Tibial nerve (tissue), 4 donors: ENCODE measurements around the gene GET3. TPM values are rescaled to one million over a fixed set of nuclear protein-coding genes. Genes with fewer than 3 reads are reported as not detected.
A peak's percentile ranks its signal among the peaks of the same experiment; 100 is the strongest.

ENCODE experiments used
- DNase-seq, 2 donors: peaks; one replicate each; pipeline ENCODE4 v3.0.0-alpha.2; 2019; ENCODE audit warnings: low spot score in 2 of 2
- H3K27ac ChIP-seq, 4 donors: fragments of 200-600 bp; sonication (generic) in 3 of 4; one replicate each; pipeline ENCODE4 v1.5.1; 2017 to 2019; ENCODE audit warnings: mild to moderate bottlenecking in 1 of 4
- H3K27me3 ChIP-seq, 2 donors: fragments of 200-600 bp; sonication (generic) in 1 of 2; one replicate each; pipeline versions ENCODE4 v1.5.1 to v1.6.0; 2017 to 2019
- H3K36me3 ChIP-seq, 3 donors: fragments of 200-600 bp; sonication (generic); one replicate each; pipeline ENCODE4 v1.5.1; 2018 to 2019
- H3K4me1 ChIP-seq, 4 donors: fragments of 200-600 bp; sonication (generic) in 3 of 4; one replicate each; pipeline ENCODE4 v1.5.1; 2017 to 2019
- H3K4me3 ChIP-seq, 4 donors: fragments of 200-600 bp; sonication (generic) in 3 of 4; one replicate each; pipeline ENCODE4 v1.5.1; 2017 to 2019; ENCODE audit warnings: mild to moderate bottlenecking in 1 of 4, moderate library complexity in 1 of 4
- H3K9me3 ChIP-seq, 4 donors: fragments of 200-600 bp; sonication (generic) in 3 of 4; one replicate each; pipeline ENCODE4 v1.5.1; 2017 to 2019
- EP300 ChIP-seq, 2 donors: sonication (generic); formaldehyde crosslinking; IDR thresholded peaks; one replicate each; pipeline ENCODE4 v1.6.1; 2017; ENCODE audit warnings: antibody characterized with exemption in 2 of 2, mild to moderate bottlenecking in 1 of 2
- POLR2A ChIP-seq, 2 donors: fragments of 450-650 bp; IDR thresholded peaks; one replicate each; pipeline ENCODE4 v1.6.1; 2017; ENCODE audit warnings: antibody characterized with exemption in 2 of 2, mild to moderate bottlenecking in 2 of 2, moderate library complexity in 2 of 2
- WGBS, 2 donors: methylation state at CpG; one replicate each; pipeline ENCODE4 v1.1.5; 2018; 5-methylcytosine and 5-hydroxymethylcytosine counted together
- total RNA-seq, 4 donors: library from RNA; depleted of rRNA; stranded (reverse); fragments of >200 nt; gene quantifications; one replicate each; pipeline ENCODE4 v1.1.0, GENCODE V29; 2016
- TF ChIP-seq, protein P1 (sequence below), 5 experiments: fragments of 200-600 bp in 3 of 5; fragments of 450-650 bp in 2 of 5; sonication (generic) in 3 of 5; IDR thresholded peaks; one replicate each; pipeline ENCODE4 v1.5.1; 2016 to 2019; ENCODE audit warnings: antibody characterized with exemption in 5 of 5, mild to moderate bottlenecking in 3 of 5, moderate library complexity in 2 of 5

Gene GET3
- total RNA-seq, 4 donors from 2014 or later, result 22.6 to 40.4 (median 36.3) TPM

DNA sequence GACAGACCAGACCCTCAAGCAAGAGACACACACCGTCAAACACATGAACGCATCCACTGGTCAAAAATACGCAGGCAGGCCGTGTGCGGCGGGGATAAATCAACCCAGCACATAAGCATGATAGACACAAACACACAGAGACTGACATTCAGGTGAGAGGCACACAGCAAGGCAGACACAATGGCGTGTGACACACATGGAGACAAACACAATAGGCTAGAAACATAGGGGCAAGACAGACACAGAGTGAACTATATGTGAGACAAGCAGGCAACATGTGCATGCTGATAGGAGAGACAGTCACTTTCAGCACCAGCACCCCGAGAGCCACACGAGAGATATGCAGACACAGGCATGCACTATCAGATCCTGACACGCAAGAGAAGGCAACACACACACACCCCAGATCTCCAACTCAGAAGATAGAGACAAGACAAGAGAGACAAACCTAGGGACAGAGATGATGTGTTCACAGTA lies 47.1 kb downstream of the GET3 start:
- Histone ChIP-seq H3K27ac (peak overlapping the region; percentile 81 to 100 (median 99)), H3K4me1 (peaks cover 0 to 89% (median 77%) of the 10 kb centered on the region in 4 donors), H3K36me3 (no peaks in the 10 kb centered on the region), H3K9me3 (no peaks in the 10 kb centered on the region), H3K27me3 (no peaks in the 10 kb centered on the region), H3K4me3 (peak overlapping the region in 1 of 4 donors; percentile 23)
- TF ChIP-seq, protein P1, sequence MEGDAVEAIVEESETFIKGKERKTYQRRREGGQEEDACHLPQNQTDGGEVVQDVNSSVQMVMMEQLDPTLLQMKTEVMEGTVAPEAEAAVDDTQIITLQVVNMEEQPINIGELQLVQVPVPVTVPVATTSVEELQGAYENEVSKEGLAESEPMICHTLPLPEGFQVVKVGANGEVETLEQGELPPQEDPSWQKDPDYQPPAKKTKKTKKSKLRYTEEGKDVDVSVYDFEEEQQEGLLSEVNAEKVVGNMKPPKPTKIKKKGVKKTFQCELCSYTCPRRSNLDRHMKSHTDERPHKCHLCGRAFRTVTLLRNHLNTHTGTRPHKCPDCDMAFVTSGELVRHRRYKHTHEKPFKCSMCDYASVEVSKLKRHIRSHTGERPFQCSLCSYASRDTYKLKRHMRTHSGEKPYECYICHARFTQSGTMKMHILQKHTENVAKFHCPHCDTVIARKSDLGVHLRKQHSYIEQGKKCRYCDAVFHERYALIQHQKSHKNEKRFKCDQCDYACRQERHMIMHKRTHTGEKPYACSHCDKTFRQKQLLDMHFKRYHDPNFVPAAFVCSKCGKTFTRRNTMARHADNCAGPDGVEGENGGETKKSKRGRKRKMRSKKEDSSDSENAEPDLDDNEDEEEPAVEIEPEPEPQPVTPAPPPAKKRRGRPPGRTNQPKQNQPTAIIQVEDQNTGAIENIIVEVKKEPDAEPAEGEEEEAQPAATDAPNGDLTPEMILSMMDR (IDR thresholded peaks at IDR 0.05), result no peak
- TF ChIP-seq POLR2A (IDR thresholded peaks at IDR 0.05), result no peak
- no peak for TF ChIP-seq EP300 (IDR thresholded peaks at IDR 0.05)
- DNase-seq, result no peak
- WGBS, 2 donors, result 55 to 62% methylated on average over 10 of the region's 10 CpGs

DNA sequence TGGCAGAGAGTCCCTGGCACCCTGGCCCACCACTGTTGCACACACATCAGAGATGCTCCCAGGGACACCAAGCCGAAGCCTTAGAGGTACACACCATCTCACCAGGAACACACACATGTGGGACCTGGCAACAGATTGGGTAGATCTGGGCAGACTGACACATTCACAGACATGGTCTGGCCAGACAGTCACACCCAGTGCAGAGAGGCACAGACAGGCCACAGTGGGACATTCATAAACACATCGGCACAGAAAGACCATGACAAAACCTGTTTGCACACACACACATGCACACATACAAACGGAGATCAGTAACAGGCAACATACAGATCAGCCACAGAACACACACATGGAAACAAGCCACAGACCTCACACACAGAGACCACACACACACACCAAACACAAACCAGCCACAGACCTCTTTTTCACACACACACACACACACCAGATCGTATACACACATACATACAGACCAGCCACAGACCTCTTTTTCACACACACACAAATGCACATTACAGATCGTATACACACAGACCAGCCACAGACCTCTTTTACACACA lies 47.7 kb downstream of the GET3 start:
- Histone ChIP-seq H3K27me3 (no peaks in the 10 kb centered on the region), H3K9me3 (no peaks in the 10 kb centered on the region), H3K27ac (peak overlapping the region; percentile 99 to 100 (median 99)), H3K4me3 (peak overlapping the region in 2 of 4 donors; percentile 6 to 23), H3K36me3 (no peaks in the 10 kb centered on the region), H3K4me1 (peaks cover 0 to 84% (median 72%) of the 10 kb centered on the region in 4 donors)
- no peak for DNase-seq
- TF ChIP-seq, protein P1 (IDR thresholded peaks at IDR 0.05), result no peak
- no peak for TF ChIP-seq EP300 (IDR thresholded peaks at IDR 0.05)
- no peak for TF ChIP-seq POLR2A (IDR thresholded peaks at IDR 0.05)
- 37 to 40% methylated on average over 5 of the region's 5 CpGs for whole genome bisulfite sequencing, 2 donors

DNA sequence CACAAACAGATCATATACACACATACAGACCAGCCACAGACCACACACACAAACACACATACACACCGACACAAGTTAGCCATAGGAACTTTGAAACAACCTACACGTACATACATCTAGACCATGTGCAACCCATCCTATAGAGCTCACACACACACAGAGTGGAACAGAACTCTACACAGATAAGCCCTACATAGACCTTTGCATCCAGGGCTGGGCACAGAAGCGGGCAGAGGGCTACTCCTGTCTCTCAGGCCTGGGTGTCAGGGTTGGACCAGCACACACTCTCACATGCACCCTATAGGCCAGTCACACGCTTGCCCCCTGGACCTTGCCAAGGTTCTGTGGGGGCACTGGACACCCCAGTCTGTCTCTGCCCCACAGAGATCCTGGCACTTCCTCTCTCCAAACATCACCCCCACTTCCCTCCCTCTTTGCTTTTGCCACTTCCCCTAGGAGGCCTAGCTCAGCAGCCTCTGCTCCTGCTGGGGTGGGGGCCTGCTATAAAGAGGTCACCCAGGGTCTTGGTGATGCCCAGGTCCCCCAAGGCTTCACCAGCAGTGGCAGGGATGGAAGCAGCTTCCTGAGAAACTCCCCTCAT lies 48.2 kb downstream of the GET3 start:
- Histone ChIP-seq H3K9me3 (no peaks in the 10 kb centered on the region), H3K27ac (peak overlapping the region; percentile 99 to 100 (median 99)), H3K4me1 (peaks cover 0 to 85% (median 70%) of the 10 kb centered on the region in 4 donors), H3K36me3 (no peaks in the 10 kb centered on the region), H3K27me3 (no peaks in the 10 kb centered on the region), H3K4me3 (peak overlapping the region in 2 of 4 donors; percentile 6 to 23)
- TF ChIP-seq POLR2A (IDR thresholded peaks at IDR 0.05) (no peak), EP300 (IDR thresholded peaks at IDR 0.05) (peak in 1 of 2 donors; percentile 37)
- TF ChIP-seq, protein P1 (IDR thresholded peaks at IDR 0.05), result no peak
- no peak for DNase-seq
- WGBS, 2 donors, result 48 to 51% methylated on average over 4 of the region's 4 CpGs

DNA sequence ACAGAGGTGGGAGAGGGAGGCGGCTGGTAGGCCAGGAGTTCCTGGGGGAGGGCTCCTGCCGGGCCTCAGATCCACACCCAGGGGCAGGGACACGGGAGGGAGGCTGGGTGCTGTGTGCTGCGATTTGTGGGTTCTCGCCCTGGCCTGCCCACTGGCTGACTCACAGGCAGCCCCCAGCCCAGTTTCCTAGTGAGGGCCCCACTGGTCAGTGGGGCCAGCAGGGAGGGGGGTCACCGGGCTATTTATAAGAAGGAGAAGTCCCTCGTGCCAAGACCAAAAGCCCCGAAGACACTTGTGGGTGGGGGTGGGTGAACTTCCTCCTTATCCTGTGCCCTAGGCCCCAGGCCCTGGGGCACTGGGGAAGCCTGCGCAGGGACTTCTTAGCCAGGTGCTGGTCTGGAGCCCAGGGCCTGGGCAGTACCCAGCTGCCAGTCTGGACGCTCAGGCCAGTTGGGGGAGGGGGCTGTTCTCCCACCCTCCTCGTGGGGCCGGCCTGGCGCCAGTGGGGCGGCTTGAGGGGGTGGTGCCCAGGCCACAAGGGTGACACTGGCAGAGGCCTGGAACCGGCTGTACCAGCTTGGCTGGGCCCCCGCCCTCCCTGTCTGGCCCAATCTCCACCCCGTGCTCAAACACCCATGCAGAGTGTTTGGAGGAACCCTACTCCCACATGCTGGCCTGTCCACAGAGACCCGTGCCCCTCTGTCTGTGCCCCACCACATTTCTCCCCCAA lies 49.0 kb downstream of the GET3 start:
- Histone ChIP-seq H3K4me1 (peaks cover 0 to 88% (median 70%) of the 10 kb centered on the region in 4 donors), H3K9me3 (no peaks in the 10 kb centered on the region), H3K27me3 (no peaks in the 10 kb centered on the region), H3K4me3 (peak overlapping the region in 1 of 4 donors; percentile 23), H3K27ac (peak overlapping the region; percentile 99 to 100 (median 99)), H3K36me3 (no peaks in the 10 kb centered on the region)
- DNase-seq, result no peak
- peak in 1 of 2 donors; percentile 20 for TF ChIP-seq POLR2A (IDR thresholded peaks at IDR 0.05)
- TF ChIP-seq, protein P1 (IDR thresholded peaks at IDR 0.05), result peak in 2 of 5 experiments; percentile 13 to 17
- peak; percentile 63 to 84 for TF ChIP-seq EP300 (IDR thresholded peaks at IDR 0.05)
- WGBS, 2 donors, result 23 to 25% methylated on average over 14 of the region's 18 CpGs
